Epithelial cell of proximal tubule (primary cell): Measurements from ENCODE around the gene TEX54. TPM values are rescaled to one million over a fixed set of nuclear protein-coding genes. Genes with fewer than 3 reads are reported as not detected.

ENCODE experiments used
- DNase-seq: peaks from one replicate; pipeline ENCODE4 v3.0.0-alpha.2; 2011; ENCODE audit warnings: low read depth
- H3K4me3 ChIP-seq: 2 replicates; pipeline ENCODE4 v1.5.1; 2011; ENCODE audit warnings: low read depth, mild to moderate bottlenecking, low read length
- CTCF ChIP-seq: conservative IDR thresholded peaks from 2 replicates; pipeline ENCODE4 v1.5.1; 2012; ENCODE audit warnings: low read depth, mild to moderate bottlenecking, low read length
- total RNA-seq: library from RNA; depleted of rRNA; stranded (reverse); fragments of >200 nt; gene quantifications from 2 replicates; pipeline ENCODE4 v1.2.3, GENCODE V29; 2015

The TEX54 gene
- total RNA-seq = not detected in 2 replicates

- no peak for DNase-seq
- TF ChIP-seq CTCF = no peak
- H3K4me3 ChIP-seq = peak within 1 kb of the TSS; percentile 97
These were observed at the start of gene TEX54 for GRCh38 chr11:62832336-62833234. TSS of gene TEX54 (minus strand) at chr11:62832841.

GRCh38 chr11:62882431-62882749, 49.7 kb upstream of the TEX54 start:
- no peak for TF ChIP-seq CTCF
- DNase-seq = no peak
- H3K4me3 ChIP-seq = peak overlapping the region; percentile 88

GRCh38 chr11:62881579-62882430, 49.2 kb upstream of the TEX54 start:
- peak overlapping the region; percentile 88 for H3K4me3 ChIP-seq
- DNase-seq = peak; percentile 68
- no peak for TF ChIP-seq CTCF

GRCh38 chr11:62880803-62881578, 48.4 kb upstream of the TEX54 start, which contains the start of gene SLC3A2:
TSS of gene SLC3A2 (plus strand) at chr11:62880896. CDS start at chr11:62881024, 128 bp downstream.
- peak within 1 kb of the TSS; percentile 88 for H3K4me3 ChIP-seq
- DNase-seq = no peak
- TF ChIP-seq CTCF = peak; percentile 58

GRCh38 chr11:62880231-62880802, 47.7 kb upstream of the TEX54 start:
- DNase-seq = no peak
- TF ChIP-seq CTCF = no peak
- H3K4me3 ChIP-seq = peak overlapping the region; percentile 88
